Stimulated activated CD4-positive, alpha-beta T cell treated with anti-CD3 and anti-CD28 coated beads, Interleukin-2, amount 100 ng/mL, for 24 hours (primary cell): ENCODE results near the gene SUSD6.

Experiments
- DNase-seq, 2 donors: peaks; one replicate each; pipeline ENCODE4 v3.0.0-alpha.2; 2020

SUSD6 gene

GRCh38 chr14:69652942-69653684 lies 41.7 kb downstream of the SUSD6 start:
- DNase-seq, result no peak

GRCh38 chr14:69654116-69654515 lies 42.7 kb downstream of the SUSD6 start:
- no peak for DNase-seq

- no peak for DNase-seq
Observed at GRCh38 chr14:69657950-69658355, 46.6 kb downstream of the SUSD6 start.

GRCh38 chr14:69658664-69659261 lies 47.4 kb downstream of the SUSD6 start:
- peak in 1 of 2 donors; percentile 55 for DNase-seq

GRCh38 chr14:69660344-69661193 lies 49.2 kb downstream of the SUSD6 start:
- DNase-seq, result no peak

- no peak for DNase-seq
Observed at GRCh38 chr14:69661194-69661537, 49.8 kb downstream of the SUSD6 start.

- DNase-seq, result no peak
Observed at GRCh38 chr14:69662636-69663299, 51.4 kb downstream of the SUSD6 start.

GRCh38 chr14:69663300-69663643 lies 51.9 kb downstream of the SUSD6 start:
- no peak for DNase-seq

- no peak for DNase-seq
Observed at GRCh38 chr14:69664265-69664664, 52.9 kb downstream of the SUSD6 start.

GRCh38 chr14:69664865-69665526 lies 53.6 kb downstream of the SUSD6 start:
- DNase-seq, result no peak

GRCh38 chr14:69665631-69666030 lies 54.2 kb downstream of the SUSD6 start:
- no peak for DNase-seq

- DNase-seq, result no peak
Observed at GRCh38 chr14:69666112-69666511, 54.7 kb downstream of the SUSD6 start.

GRCh38 chr14:69666690-69667211 lies 55.4 kb downstream of the SUSD6 start:
- DNase-seq, result no peak

GRCh38 chr14:69667938-69668335 lies 56.5 kb downstream of the SUSD6 start:
- no peak for DNase-seq

- DNase-seq, result no peak
Observed at GRCh38 chr14:69669375-69669774, 58.0 kb downstream of the SUSD6 start.

- no peak for DNase-seq
Observed at GRCh38 chr14:69670093-69670492, 58.7 kb downstream of the SUSD6 start.

GRCh38 chr14:69671365-69672030 lies 60.1 kb downstream of the SUSD6 start:
- no peak for DNase-seq

GRCh38 chr14:69672356-69672755 lies 61.0 kb downstream of the SUSD6 start:
- DNase-seq, result no peak

- no peak for DNase-seq
Observed at GRCh38 chr14:69673104-69673503, 61.7 kb downstream of the SUSD6 start.

GRCh38 chr14:69673578-69674305 lies 62.3 kb downstream of the SUSD6 start:
- no peak for DNase-seq

GRCh38 chr14:69674546-69675244 lies 63.3 kb downstream of the SUSD6 start:
- DNase-seq, result peak in 1 of 2 donors; percentile 38
